ENCODE measurements around the gene SPTBN1. TPM values are rescaled to one million over a fixed set of nuclear protein-coding genes. Genes with fewer than 3 reads are reported as not detected.

SPTBN1 gene
- total RNA-seq, 1 donor from 2014 or later: 83.2 TPM

- no peak overlapping the region for H3K27ac Mint-ChIP-seq
- DNase-seq: no peak
- intact Hi-C loops (cut with micrococcal nuclease): no loop called here
- H3K4me1 Mint-ChIP-seq: peaks cover 7% of the 10 kb centered on the region
- POLR2A ChIA-PET: interaction anchor here (0.6 to 1.6 kb wide), 3 partner anchors 8 to 66 kb away, joined by 3 to 7 read pairs (median 3); no protein-coding TSS in a partner anchor
- no peaks in the 10 kb centered on the region for H3K27me3 Mint-ChIP-seq
- ATAC-seq (ENCODE audit: low read depth): no peak
- H3K9me3 Mint-ChIP-seq: no peaks in the 10 kb centered on the region
- peaks cover 98% of the 10 kb centered on the region for H3K36me3 Mint-ChIP-seq (ENCODE audit: low read depth)
- no peak for TF ChIP-seq CTCF (IDR thresholded peaks at IDR 0.05)
- CTCF ChIA-PET: interaction anchor here (1.0 kb wide), 1 partner anchor 66 kb away, joined by 3 read pairs; no protein-coding TSS in a partner anchor
- no peak overlapping the region for H3K4me3 Mint-ChIP-seq
Observed at GRCh38 chr2:54624591-54625071, 168.5 kb downstream of the SPTBN1 start.

GRCh38 chr2:54626131-54626530 is 170.0 kb downstream of the SPTBN1 start:
- Mint-ChIP-seq H3K9me3 (no peaks in the 10 kb centered on the region), H3K36me3 (ENCODE audit: low read depth) (peaks cover 98% of the 10 kb centered on the region), H3K4me3 (no peak overlapping the region), H3K27ac (no peak overlapping the region), H3K27me3 (no peaks in the 10 kb centered on the region), H3K4me1 (peaks cover 16% of the 10 kb centered on the region)
- intact Hi-C loops (cut with micrococcal nuclease): no loop called here
- DNase-seq (no peak), ATAC-seq (ENCODE audit: low read depth) (no peak)
- ChIA-PET CTCF (interaction anchor here (1.3 kb wide), 1 partner anchor 103 kb away, joined by 3 read pairs; no protein-coding TSS in a partner anchor), POLR2A (interaction anchor here (0.6 kb wide), 1 partner anchor 63 kb away, joined by 3 read pairs; no protein-coding TSS in a partner anchor)
- TF ChIP-seq CTCF (IDR thresholded peaks at IDR 0.05): no peak

- no peaks in the 10 kb centered on the region for H3K27me3 Mint-ChIP-seq
- DNase-seq: no peak
- H3K9me3 Mint-ChIP-seq: no peaks in the 10 kb centered on the region
- intact Hi-C loops (cut with micrococcal nuclease): no loop called here
- ATAC-seq (ENCODE audit: low read depth): no peak
- ChIA-PET CTCF (interaction anchor here (1.3 kb wide), 1 partner anchor 104 kb away, joined by 3 read pairs; no protein-coding TSS in a partner anchor), POLR2A (interaction anchor here (0.8 kb wide), 1 partner anchor 32 kb away, joined by 3 read pairs; no protein-coding TSS in a partner anchor)
- H3K4me3 Mint-ChIP-seq: no peak overlapping the region
- H3K4me1 Mint-ChIP-seq: peaks cover 16% of the 10 kb centered on the region
- H3K27ac Mint-ChIP-seq: no peak overlapping the region
- peaks cover 97% of the 10 kb centered on the region for H3K36me3 Mint-ChIP-seq (ENCODE audit: low read depth)
- TF ChIP-seq CTCF (IDR thresholded peaks at IDR 0.05): no peak
Observed at GRCh38 chr2:54626884-54627283, 170.8 kb downstream of the SPTBN1 start.

GRCh38 chr2:54627973-54628372 is 171.8 kb downstream of the SPTBN1 start:
- Mint-ChIP-seq H3K36me3 (ENCODE audit: low read depth) (peaks cover 97% of the 10 kb centered on the region), H3K27me3 (no peaks in the 10 kb centered on the region), H3K27ac (no peak overlapping the region), H3K4me3 (no peak overlapping the region), H3K9me3 (no peaks in the 10 kb centered on the region), H3K4me1 (peaks cover 19% of the 10 kb centered on the region)
- CTCF ChIA-PET: no interaction called here
- intact Hi-C loops (cut with micrococcal nuclease): no loop called here
- ATAC-seq (ENCODE audit: low read depth) (no peak), DNase-seq (no peak)
- no peak for TF ChIP-seq CTCF (IDR thresholded peaks at IDR 0.05)
- POLR2A ChIA-PET: no interaction called here

GRCh38 chr2:54628418-54628817 is 172.3 kb downstream of the SPTBN1 start:
- Mint-ChIP-seq H3K27ac (peak overlapping the region; percentile 70), H3K36me3 (ENCODE audit: low read depth) (peaks cover 97% of the 10 kb centered on the region), H3K27me3 (no peaks in the 10 kb centered on the region), H3K4me3 (no peak overlapping the region), H3K9me3 (no peaks in the 10 kb centered on the region), H3K4me1 (peaks cover 23% of the 10 kb centered on the region)
- no peak for TF ChIP-seq CTCF (IDR thresholded peaks at IDR 0.05)
- ChIA-PET CTCF (no interaction called here), POLR2A (interaction anchor here (2.2 kb wide), 1 partner anchor 69 kb away, joined by 9 read pairs; no protein-coding TSS in a partner anchor)
- no peak for DNase-seq
- intact Hi-C loops (cut with micrococcal nuclease): no loop called here
- no peak for ATAC-seq (ENCODE audit: low read depth)
